ENCODE data around the gene IGLL5. TPM values are rescaled to one million over a fixed set of nuclear protein-coding genes. Genes with fewer than 3 reads are reported as not detected.
"Not testable (repeated sequence)": the region's sequence is repeated elsewhere in the genome, so short reads cannot be mapped to it uniquely, and the experiment has no call there.

Gene IGLL5
- total and polyA plus RNA-seq, 5 experiments from 2014 or later, result 0.27 to 2.4 (median 0.99) TPM; not detected in 1

- ATAC-seq, H3K27me3 Mint-ChIP-seq, H3K27ac Mint-ChIP-seq, H3K9me3 Mint-ChIP-seq, H3K36me3 Mint-ChIP-seq, H3K4me3 Mint-ChIP-seq, POLR2A ChIA-PET: not testable (repeated sequence)
- peak in 1 of 10 donors; percentile 4 for DNase-seq
- H3K4me1 Mint-ChIP-seq, result peaks cover 0 to 49% (median 0%) of the 10 kb centered on the region in 4 donors
These were observed 13.1 kb downstream of the IGLL5 start for GRCh38 chr22:22900527-22901205.

DNA sequence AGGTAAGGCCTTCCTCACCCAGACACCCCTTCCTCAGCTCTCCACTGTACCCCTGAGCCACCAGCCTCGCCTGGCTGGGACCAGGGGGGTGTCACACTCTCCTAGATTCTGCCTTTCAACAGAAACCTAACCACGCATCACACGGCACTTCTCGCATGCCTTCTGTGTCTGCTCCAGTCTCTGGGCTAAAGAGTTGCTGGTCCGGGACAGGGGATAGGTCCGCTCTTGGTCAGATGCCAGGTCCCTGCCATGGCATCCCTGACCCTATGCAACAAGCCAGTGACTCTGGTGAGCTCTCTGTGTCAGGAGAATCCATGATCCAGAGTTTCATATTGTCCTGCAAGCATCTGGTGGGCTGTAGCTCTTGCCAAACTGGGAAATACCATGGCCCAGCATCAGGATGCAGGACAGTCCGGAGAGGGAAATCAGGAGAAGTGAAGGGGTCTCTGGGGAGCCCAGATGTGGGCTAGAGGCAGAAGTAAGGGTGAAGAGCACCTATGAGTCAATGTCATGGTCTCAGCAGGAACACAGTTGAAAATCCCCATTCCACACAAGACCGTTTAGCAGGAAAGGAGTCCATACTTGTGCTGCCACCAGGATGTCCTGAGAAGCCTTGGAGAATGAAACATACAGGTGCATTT lies 14.1 kb downstream of the IGLL5 start:
- DNase-seq, result peak in 1 of 10 donors; percentile 52
- no peaks in the 10 kb centered on the region for H3K9me3 Mint-ChIP-seq
- peaks cover 0 to 40% (median 0%) of the 10 kb centered on the region in 4 donors for H3K4me1 Mint-ChIP-seq
- no peaks in the 10 kb centered on the region for H3K36me3 Mint-ChIP-seq
- no peak for ATAC-seq
- POLR2A ChIA-PET, result interaction anchor here (0.6 kb wide), 1 partner anchor 28 kb away, joined by 4 read pairs; no protein-coding TSS in a partner anchor
- H3K27ac Mint-ChIP-seq, result peak overlapping the region in 2 of 10 donors; percentile 51 to 58
- peak overlapping the region in 1 of 10 donors; percentile 4 for H3K4me3 Mint-ChIP-seq
- H3K27me3 Mint-ChIP-seq, result peaks cover 0 to 7% (median 0%) of the 10 kb centered on the region in 5 donors

DNA sequence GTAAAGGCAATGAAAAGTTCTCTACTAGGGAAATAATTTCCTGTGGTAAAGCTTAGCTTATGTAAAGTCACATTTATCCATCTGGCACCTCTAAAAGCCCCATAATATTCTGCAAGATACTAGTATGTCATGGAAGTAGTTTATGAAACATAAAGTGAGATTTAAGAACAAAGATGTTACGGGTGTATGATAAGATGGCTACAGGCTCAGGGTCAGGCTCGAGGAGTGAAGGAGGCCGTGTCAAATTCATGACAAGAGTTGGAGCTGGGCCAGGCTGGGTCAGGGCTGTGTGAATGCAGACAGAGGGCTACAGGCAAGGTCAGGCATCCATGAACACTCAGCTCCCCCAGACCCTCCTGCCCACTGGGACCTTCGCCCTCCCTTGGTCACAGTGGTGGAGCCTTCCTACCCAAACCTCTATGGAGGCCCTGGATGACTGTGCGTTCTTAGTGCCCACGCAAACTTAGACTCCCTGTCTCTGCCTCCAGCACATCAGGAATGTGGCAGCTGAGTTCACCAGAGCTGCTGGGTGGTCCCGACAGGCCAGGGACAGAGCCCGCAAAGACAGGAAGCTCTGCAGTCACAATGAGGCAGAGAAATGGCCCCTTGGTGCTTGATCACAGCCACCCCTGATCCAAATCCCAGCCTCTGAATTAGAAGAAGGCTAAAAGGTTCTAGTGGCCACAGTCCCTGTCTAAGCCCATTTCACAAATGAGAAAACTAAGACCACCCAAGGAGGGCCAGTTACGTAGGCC lies 14.8 kb downstream of the IGLL5 start:
- H3K27ac Mint-ChIP-seq, result no peak overlapping the region
- POLR2A ChIA-PET, result no interaction called here

DNA sequence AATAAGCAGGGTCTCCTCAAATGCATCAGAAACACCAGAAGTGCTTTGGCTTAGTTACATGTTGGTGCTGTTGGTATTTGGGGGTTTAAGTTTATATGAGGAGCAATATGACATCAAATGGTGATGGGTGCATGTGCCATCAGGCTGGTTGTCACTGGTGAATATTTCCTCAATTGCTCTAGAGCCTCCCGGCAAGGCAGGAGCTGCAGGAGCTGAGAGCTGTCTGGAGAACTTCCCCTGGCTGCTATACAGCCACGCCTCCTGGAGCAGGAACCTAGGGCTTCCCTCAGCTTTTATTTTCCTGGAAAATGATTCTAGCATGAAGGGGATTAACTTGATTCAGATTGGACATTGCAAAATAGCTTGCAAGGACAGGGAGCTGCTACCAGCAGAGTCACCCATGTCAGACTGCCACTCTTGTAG lies 15.8 kb downstream of the IGLL5 start:
- Mint-ChIP-seq H3K27ac (peak overlapping the region in 1 of 10 donors; percentile 20), H3K27me3 (peaks cover 0 to 7% (median under 1%) of the 10 kb centered on the region in 5 donors), H3K36me3 (no peaks in the 10 kb centered on the region), H3K4me3 (no peak overlapping the region), H3K4me1 (peaks cover 0 to 35% (median 0%) of the 10 kb centered on the region in 4 donors), H3K9me3 (no peaks in the 10 kb centered on the region)
- DNase-seq (peak in 1 of 10 donors; percentile 8), ATAC-seq (no peak)
- POLR2A ChIA-PET, result no interaction called here

More for the DNA sequence above, 14.8 kb downstream of the IGLL5 start:
- H3K4me3 Mint-ChIP-seq, result no peak overlapping the region
- ATAC-seq, result no peak
- H3K4me1 Mint-ChIP-seq, result peaks cover 0 to 43% (median 0%) of the 10 kb centered on the region in 4 donors
- peak in 1 of 10 donors; percentile 27 for DNase-seq
- peaks cover 0 to 7% (median 0%) of the 10 kb centered on the region in 5 donors for H3K27me3 Mint-ChIP-seq
- no peaks in the 10 kb centered on the region for H3K36me3 Mint-ChIP-seq
- H3K9me3 Mint-ChIP-seq, result no peaks in the 10 kb centered on the region

DNA sequence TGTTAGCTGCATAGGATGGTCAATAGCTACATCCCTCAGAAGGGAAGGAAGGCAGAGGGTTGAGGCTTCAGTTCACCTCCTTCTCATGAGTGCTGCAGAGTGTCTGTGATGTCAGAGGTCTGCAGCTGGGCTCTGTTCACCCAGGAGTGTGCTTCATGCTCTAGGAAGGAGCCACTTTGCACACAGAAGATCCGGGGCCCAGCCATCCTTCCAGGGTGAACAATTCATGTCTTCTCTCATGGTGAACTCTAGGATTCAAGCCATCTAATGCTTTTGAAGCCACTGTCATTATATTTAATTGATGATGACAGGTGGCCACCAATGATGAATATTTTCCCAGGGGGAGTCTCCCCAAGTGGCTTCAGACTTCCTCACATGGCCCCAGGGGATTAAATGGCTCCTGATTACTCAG lies 16.2 kb downstream of the IGLL5 start:
- POLR2A ChIA-PET, H3K4me3 Mint-ChIP-seq, H3K9me3 Mint-ChIP-seq, ATAC-seq, H3K36me3 Mint-ChIP-seq, H3K27me3 Mint-ChIP-seq: not testable (repeated sequence)
- H3K27ac Mint-ChIP-seq, result peak overlapping the region in 2 of 10 donors; percentile 20 to 35
- DNase-seq, result peak in 1 of 10 donors; percentile 23
- H3K4me1 Mint-ChIP-seq, result peaks cover 0 to 37% (median 0%) of the 10 kb centered on the region in 4 donors

DNA sequence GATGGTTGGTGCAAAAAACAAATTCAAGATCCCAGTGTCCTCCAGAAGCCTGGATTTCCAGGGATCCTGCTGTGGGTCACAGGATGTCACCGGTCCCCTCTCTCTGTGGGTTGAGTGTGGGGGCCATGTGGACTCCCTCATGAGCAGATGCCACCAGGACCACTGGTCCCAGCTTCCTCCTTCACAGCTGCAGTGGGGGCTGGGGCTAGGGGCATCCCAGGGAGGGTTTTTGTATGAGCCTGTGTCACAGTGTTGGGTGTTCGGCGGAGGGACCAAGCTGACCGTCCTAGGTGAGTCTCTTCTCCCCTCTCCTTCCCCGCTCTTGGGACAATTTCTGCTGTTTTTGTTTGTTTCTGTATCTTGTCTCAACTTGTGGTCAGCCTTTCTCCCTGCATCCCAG lies 17.1 kb downstream of the IGLL5 start:
- POLR2A ChIA-PET, H3K27me3 Mint-ChIP-seq, ATAC-seq, H3K9me3 Mint-ChIP-seq, H3K4me3 Mint-ChIP-seq, H3K27ac Mint-ChIP-seq, H3K36me3 Mint-ChIP-seq: not testable (repeated sequence)
- peaks cover 0 to 44% (median 0%) of the 10 kb centered on the region in 4 donors for H3K4me1 Mint-ChIP-seq
- DNase-seq, result peak in 1 of 10 donors; percentile 50

- POLR2A ChIA-PET, H3K36me3 Mint-ChIP-seq, H3K27ac Mint-ChIP-seq, DNase-seq, H3K4me3 Mint-ChIP-seq, H3K27me3 Mint-ChIP-seq, ATAC-seq, H3K9me3 Mint-ChIP-seq: not testable (repeated sequence)
- H3K4me1 Mint-ChIP-seq, result peaks cover 0 to 53% (median 0%) of the 10 kb centered on the region in 4 donors
These were observed 18.8 kb downstream of the IGLL5 start for GRCh38 chr22:22906391-22906790.

- peak overlapping the region in 2 of 10 donors; percentile 14 to 45 for H3K27ac Mint-ChIP-seq
- H3K4me3 Mint-ChIP-seq, result peak overlapping the region in 1 of 10 donors; percentile 28
- peaks cover 0 to 5% (median 2%) of the 10 kb centered on the region in 5 donors for H3K27me3 Mint-ChIP-seq
- ATAC-seq, result no peak
- peak in 1 of 10 donors; percentile 28 for DNase-seq
- POLR2A ChIA-PET, result no interaction called here
- no peaks in the 10 kb centered on the region for H3K36me3 Mint-ChIP-seq
- H3K4me1 Mint-ChIP-seq, result peaks cover 0 to 49% (median 0%) of the 10 kb centered on the region in 4 donors
- no peaks in the 10 kb centered on the region for H3K9me3 Mint-ChIP-seq
These were observed 19.4 kb downstream of the IGLL5 start for GRCh38 chr22:22906907-22907550.

- peaks cover 0 to 48% (median 0%) of the 10 kb centered on the region in 4 donors for H3K4me1 Mint-ChIP-seq
- DNase-seq (peak in 1 of 10 donors; percentile 44), ATAC-seq (no peak)
- peaks cover 0 to 5% (median 2%) of the 10 kb centered on the region in 5 donors for H3K27me3 Mint-ChIP-seq
- no peaks in the 10 kb centered on the region for H3K36me3 Mint-ChIP-seq
- peak overlapping the region in 1 of 10 donors; percentile 14 for H3K27ac Mint-ChIP-seq
- H3K4me3 Mint-ChIP-seq, result no peak overlapping the region
- POLR2A ChIA-PET, result no interaction called here
- no peaks in the 10 kb centered on the region for H3K9me3 Mint-ChIP-seq
These were observed 20.2 kb downstream of the IGLL5 start for GRCh38 chr22:22907551-22908494.

GRCh38 chr22:22908495-22908861 lies 20.9 kb downstream of the IGLL5 start:
- H3K4me3 Mint-ChIP-seq, result no peak overlapping the region
- no peak overlapping the region for H3K27ac Mint-ChIP-seq
- peaks cover 0 to 48% (median 0%) of the 10 kb centered on the region in 4 donors for H3K4me1 Mint-ChIP-seq
- ATAC-seq, result no peak
- H3K27me3 Mint-ChIP-seq, result peaks cover 0 to 5% (median 2%) of the 10 kb centered on the region in 5 donors
- no peaks in the 10 kb centered on the region for H3K36me3 Mint-ChIP-seq
- no peak for DNase-seq
- H3K9me3 Mint-ChIP-seq, result no peaks in the 10 kb centered on the region
- POLR2A ChIA-PET, result no interaction called here

DNA sequence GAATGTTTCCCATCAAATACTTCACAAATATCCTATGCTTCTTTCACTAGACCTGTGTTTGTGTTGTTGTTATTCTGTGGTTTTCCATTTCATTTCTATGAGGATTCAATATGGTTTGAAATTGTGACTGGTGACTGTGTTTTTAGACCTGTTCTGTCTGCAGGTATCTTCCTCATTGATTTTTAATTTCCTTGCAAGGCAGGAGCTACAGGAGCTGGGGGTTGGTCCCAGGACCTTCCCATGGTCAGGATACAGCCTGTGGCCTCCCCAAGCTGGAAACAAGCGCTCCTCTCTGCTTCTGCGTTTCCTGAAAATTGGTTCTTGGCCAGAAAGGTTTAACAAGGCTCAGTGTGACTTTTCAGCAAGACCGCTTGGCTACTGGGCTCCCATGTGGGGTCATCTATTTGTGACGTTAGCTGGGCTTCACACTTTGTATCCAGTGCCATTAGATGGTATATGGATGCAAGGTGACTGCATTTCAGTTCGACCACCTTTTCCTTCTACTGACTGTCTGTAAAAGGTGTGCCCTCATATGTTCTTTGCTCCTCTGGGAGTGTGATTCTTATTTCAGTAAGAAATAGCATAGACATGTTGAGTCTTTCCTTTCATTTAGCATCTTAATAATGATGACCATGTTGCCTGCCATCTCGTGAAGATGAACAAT lies 21.5 kb downstream of the IGLL5 start:
- Mint-ChIP-seq H3K4me1 (peaks cover 0 to 50% (median 0%) of the 10 kb centered on the region in 4 donors), H3K4me3 (no peak overlapping the region), H3K9me3 (no peaks in the 10 kb centered on the region), H3K36me3 (no peaks in the 10 kb centered on the region), H3K27ac (no peak overlapping the region), H3K27me3 (peaks cover 0 to 5% (median 2%) of the 10 kb centered on the region in 5 donors)
- no peak for ATAC-seq
- DNase-seq, result peak in 1 of 10 donors; percentile 22
- POLR2A ChIA-PET, result no interaction called here
